Ishikawa (cell line): ENCODE measurements around the gene TAS1R1.

ENCODE experiments used
- CEBPB ChIP-seq: IDR thresholded peaks from 2 replicates; pipeline ENCODE4 v1.6.1; 2012
- CREB1 ChIP-seq: IDR thresholded peaks from 2 replicates; pipeline ENCODE4 v1.6.1; 2012; ENCODE audit warnings: low read depth
- EGR1 ChIP-seq: IDR thresholded peaks from 2 replicates; pipeline ENCODE4 v1.6.1; 2012
- EP300 ChIP-seq: IDR thresholded peaks from 2 replicates; pipeline ENCODE4 v1.6.1; 2012; ENCODE audit warnings: borderline replicate concordance
- RAD21 ChIP-seq: IDR thresholded peaks from 2 replicates; pipeline ENCODE4 v1.6.1; 2012; ENCODE audit warnings: low read depth
- REST ChIP-seq: IDR thresholded peaks from 2 replicates; pipeline ENCODE4 v1.6.1; 2012; ENCODE audit warnings: low read depth, mild to moderate bottlenecking
- TAF1 ChIP-seq: IDR thresholded peaks from 2 replicates; pipeline ENCODE4 v1.6.1; 2012; ENCODE audit warnings: low read depth, mild to moderate bottlenecking
- TEAD4 ChIP-seq: IDR thresholded peaks from 2 replicates; pipeline ENCODE4 v1.6.1; 2012
- ZBTB7A ChIP-seq: IDR thresholded peaks from 2 replicates; pipeline ENCODE4 v1.6.1; 2012; ENCODE audit warnings: low read depth

- TF ChIP-seq TEAD4 (no peak), REST (no peak), ZBTB7A (no peak), TAF1 (no peak), CREB1 (no peak), EP300 (no peak), CEBPB (no peak), EGR1 (no peak), RAD21 (no peak)
Observed at GRCh38 chr1:6512908-6513280, 42.2 kb upstream of the TAS1R1 start.
